ENCODE data around the gene ACAA1.
"Not testable (repeated sequence)": the region's sequence is repeated elsewhere in the genome, so short reads cannot be mapped to it uniquely, and the experiment has no call there.

The ACAA1 gene

GRCh38 chr3:38098376-38098723 is 38.6 kb downstream of the ACAA1 start:
- FAIRE-seq, result no peak

GRCh38 chr3:38097446-38098375 is 39.2 kb downstream of the ACAA1 start:
- FAIRE-seq, result no peak

GRCh38 chr3:38095669-38096483 is 41.1 kb downstream of the ACAA1 start:
- FAIRE-seq, result no peak

- FAIRE-seq, result no peak
Measured at GRCh38 chr3:38094999-38095398, 41.9 kb downstream of the ACAA1 start.

- no peak for FAIRE-seq
Measured at GRCh38 chr3:38090453-38090852, 46.5 kb downstream of the ACAA1 start.

GRCh38 chr3:38089163-38089562 is 47.8 kb downstream of the ACAA1 start:
- no peak for FAIRE-seq

- FAIRE-seq, result no peak
Measured at GRCh38 chr3:38088126-38089078, 48.5 kb downstream of the ACAA1 start.

- not testable (repeated sequence) for FAIRE-seq
Measured at GRCh38 chr3:38087278-38087677, 49.6 kb downstream of the ACAA1 start.

- FAIRE-seq, result no peak
Measured at GRCh38 chr3:38086496-38086895, 50.4 kb downstream of the ACAA1 start.

- no peak for FAIRE-seq
Measured at GRCh38 chr3:38085943-38086324, 51.0 kb downstream of the ACAA1 start.

- FAIRE-seq, result no peak
Measured at GRCh38 chr3:38085311-38085942, 51.5 kb downstream of the ACAA1 start.

- FAIRE-seq, result no peak
Measured at GRCh38 chr3:38084334-38085310, 52.3 kb downstream of the ACAA1 start.

GRCh38 chr3:38083871-38084333 is 53.0 kb downstream of the ACAA1 start:
- FAIRE-seq, result no peak

GRCh38 chr3:38083254-38083653 is 53.7 kb downstream of the ACAA1 start:
- FAIRE-seq, result not testable (repeated sequence)

- not testable (repeated sequence) for FAIRE-seq
Measured at GRCh38 chr3:38082296-38082695, 54.6 kb downstream of the ACAA1 start.

- FAIRE-seq, result not testable (repeated sequence)
Measured at GRCh38 chr3:38077073-38077472, 59.9 kb downstream of the ACAA1 start.

Measured in A204.1 (cell line).